DOHH2 (cell line): ENCODE data around the gene ATP6V1G3.
"Not testable (repeated sequence)": the region's sequence is repeated elsewhere in the genome, so short reads cannot be mapped to it uniquely, and the experiment has no call there.

Experiments used
- EZH2phosphoT487 ChIP-seq: fragments of 200-600 bp; sonication (generic); IDR thresholded peaks from 2 replicates; pipeline ENCODE4 v1.6.1; 2017; ENCODE audit warnings: borderline replicate concordance, mild to moderate bottlenecking, antibody characterized with exemption, low read length, moderate library complexity, mixed read lengths
- TF ChIP-seq, protein P1 (sequence below): fragments of 200-600 bp; sonication (generic); IDR thresholded peaks from one replicate; pipeline ENCODE4 v1.5.1; 2014; ENCODE audit warnings: antibody characterized with exemption, mild to moderate bottlenecking, low read depth, low read length; ENCODE audit not compliant: poor library complexity, severe bottlenecking

DNA sequence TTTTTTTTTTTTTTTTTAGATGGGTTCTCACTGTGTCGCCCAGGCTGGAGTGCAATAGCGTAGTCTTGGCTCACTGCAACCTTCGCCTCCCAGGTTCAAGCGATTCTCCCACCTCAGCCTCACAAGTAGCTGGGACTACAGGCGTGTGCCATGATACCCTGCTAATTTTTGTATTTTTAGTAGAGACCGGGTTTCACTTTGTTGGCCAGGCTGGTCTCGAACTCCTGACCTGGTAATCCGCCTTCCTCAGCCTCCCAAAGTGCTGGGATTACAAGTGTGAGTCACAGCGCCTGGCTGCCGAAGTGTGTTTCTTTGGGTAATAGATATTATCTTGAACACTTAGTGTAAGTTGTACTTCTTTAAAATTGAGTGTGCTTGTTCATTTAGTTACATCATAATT, 16.4 kb downstream of the ATP6V1G3 start:
- TF ChIP-seq, protein P1, sequence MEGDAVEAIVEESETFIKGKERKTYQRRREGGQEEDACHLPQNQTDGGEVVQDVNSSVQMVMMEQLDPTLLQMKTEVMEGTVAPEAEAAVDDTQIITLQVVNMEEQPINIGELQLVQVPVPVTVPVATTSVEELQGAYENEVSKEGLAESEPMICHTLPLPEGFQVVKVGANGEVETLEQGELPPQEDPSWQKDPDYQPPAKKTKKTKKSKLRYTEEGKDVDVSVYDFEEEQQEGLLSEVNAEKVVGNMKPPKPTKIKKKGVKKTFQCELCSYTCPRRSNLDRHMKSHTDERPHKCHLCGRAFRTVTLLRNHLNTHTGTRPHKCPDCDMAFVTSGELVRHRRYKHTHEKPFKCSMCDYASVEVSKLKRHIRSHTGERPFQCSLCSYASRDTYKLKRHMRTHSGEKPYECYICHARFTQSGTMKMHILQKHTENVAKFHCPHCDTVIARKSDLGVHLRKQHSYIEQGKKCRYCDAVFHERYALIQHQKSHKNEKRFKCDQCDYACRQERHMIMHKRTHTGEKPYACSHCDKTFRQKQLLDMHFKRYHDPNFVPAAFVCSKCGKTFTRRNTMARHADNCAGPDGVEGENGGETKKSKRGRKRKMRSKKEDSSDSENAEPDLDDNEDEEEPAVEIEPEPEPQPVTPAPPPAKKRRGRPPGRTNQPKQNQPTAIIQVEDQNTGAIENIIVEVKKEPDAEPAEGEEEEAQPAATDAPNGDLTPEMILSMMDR, result not testable (repeated sequence)
- not testable (repeated sequence) for TF ChIP-seq EZH2phosphoT487
